HL-60 (cell line): ENCODE results near the gene MACROD2.

Experiments
- DNase-seq, 2 experiments: peaks; one replicate each; pipeline ENCODE4 v3.0.0-alpha.2; 2010 to 2020; ENCODE audit warnings: low read depth in 1 of 2, low spot score in 1 of 2
- H3K27ac ChIP-seq: fragments of 250-450 bp; sonication (Bioruptor Pico); replicated peaks from 2 replicates; pipeline ENCODE4 v1.5.1; 2020; ENCODE audit warnings: mild to moderate bottlenecking, moderate library complexity
- H3K27me3 ChIP-seq: fragments of 250-450 bp; sonication (Bioruptor Pico); 2 replicates; pipeline ENCODE4 v1.5.1; 2021; ENCODE audit warnings: mild to moderate bottlenecking, moderate library complexity; ENCODE audit not compliant: insufficient read depth, poor library complexity, severe bottlenecking
- H3K4me3 ChIP-seq: replicated peaks from 2 replicates; pipeline ENCODE4 v1.5.1; 2011; ENCODE audit warnings: mild to moderate bottlenecking, control low read depth, low read length; ENCODE audit not compliant: insufficient read depth
- GABPA ChIP-seq: IDR thresholded peaks from 2 replicates; pipeline ENCODE4 v1.6.1; 2012; ENCODE audit warnings: low read depth
- POLR2AphosphoS5 ChIP-seq: IDR thresholded peaks from 2 replicates; pipeline ENCODE4 v1.6.1; 2012; ENCODE audit warnings: low read depth
- SPI1 ChIP-seq: IDR thresholded peaks from 2 replicates; pipeline ENCODE4 v1.6.1; 2012; ENCODE audit warnings: low read depth, mild to moderate bottlenecking, borderline replicate concordance
- TF ChIP-seq, protein P1 (sequence below): IDR thresholded peaks from one replicate; pipeline ENCODE4 v1.5.1; 2011; ENCODE audit warnings: low read length, control low read depth, inconsistent platforms; ENCODE audit not compliant: insufficient read depth
- TF ChIP-seq, protein P2 (sequence below): IDR thresholded peaks from 2 replicates; pipeline ENCODE4 v1.6.1; 2012; ENCODE audit warnings: low read depth; ENCODE audit not compliant: insufficient replicate concordance

MACROD2 gene

DNA sequence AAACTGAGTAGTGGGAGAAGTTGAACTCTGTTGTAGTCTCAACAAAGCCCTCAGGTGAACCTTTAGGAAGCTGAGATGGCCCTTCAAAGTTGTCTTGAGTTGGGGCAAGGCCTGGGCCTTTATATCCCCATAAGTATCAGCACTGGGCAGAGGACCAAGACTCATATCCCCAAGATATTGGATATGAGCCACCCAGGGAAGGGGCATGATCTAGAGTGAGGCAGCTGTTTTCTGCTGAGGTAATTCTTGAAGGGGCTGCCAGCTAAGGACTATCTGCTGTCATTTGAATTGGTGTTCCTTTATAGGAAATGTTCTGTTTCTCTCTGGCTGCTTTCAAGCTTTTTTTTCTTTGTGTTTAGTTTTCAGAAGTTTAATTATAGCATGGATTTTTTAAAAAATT lies 482.8 kb downstream of the MACROD2 start:
- no peak overlapping the region for H3K27ac ChIP-seq
- no peaks in the 10 kb centered on the region for H3K27me3 ChIP-seq
- no peak overlapping the region for H3K4me3 ChIP-seq
- no peak for DNase-seq
- TF ChIP-seq, protein P1, sequence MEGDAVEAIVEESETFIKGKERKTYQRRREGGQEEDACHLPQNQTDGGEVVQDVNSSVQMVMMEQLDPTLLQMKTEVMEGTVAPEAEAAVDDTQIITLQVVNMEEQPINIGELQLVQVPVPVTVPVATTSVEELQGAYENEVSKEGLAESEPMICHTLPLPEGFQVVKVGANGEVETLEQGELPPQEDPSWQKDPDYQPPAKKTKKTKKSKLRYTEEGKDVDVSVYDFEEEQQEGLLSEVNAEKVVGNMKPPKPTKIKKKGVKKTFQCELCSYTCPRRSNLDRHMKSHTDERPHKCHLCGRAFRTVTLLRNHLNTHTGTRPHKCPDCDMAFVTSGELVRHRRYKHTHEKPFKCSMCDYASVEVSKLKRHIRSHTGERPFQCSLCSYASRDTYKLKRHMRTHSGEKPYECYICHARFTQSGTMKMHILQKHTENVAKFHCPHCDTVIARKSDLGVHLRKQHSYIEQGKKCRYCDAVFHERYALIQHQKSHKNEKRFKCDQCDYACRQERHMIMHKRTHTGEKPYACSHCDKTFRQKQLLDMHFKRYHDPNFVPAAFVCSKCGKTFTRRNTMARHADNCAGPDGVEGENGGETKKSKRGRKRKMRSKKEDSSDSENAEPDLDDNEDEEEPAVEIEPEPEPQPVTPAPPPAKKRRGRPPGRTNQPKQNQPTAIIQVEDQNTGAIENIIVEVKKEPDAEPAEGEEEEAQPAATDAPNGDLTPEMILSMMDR: no peak
- TF ChIP-seq GABPA (no peak), SPI1 (no peak), POLR2AphosphoS5 (no peak)
- TF ChIP-seq, protein P2, sequence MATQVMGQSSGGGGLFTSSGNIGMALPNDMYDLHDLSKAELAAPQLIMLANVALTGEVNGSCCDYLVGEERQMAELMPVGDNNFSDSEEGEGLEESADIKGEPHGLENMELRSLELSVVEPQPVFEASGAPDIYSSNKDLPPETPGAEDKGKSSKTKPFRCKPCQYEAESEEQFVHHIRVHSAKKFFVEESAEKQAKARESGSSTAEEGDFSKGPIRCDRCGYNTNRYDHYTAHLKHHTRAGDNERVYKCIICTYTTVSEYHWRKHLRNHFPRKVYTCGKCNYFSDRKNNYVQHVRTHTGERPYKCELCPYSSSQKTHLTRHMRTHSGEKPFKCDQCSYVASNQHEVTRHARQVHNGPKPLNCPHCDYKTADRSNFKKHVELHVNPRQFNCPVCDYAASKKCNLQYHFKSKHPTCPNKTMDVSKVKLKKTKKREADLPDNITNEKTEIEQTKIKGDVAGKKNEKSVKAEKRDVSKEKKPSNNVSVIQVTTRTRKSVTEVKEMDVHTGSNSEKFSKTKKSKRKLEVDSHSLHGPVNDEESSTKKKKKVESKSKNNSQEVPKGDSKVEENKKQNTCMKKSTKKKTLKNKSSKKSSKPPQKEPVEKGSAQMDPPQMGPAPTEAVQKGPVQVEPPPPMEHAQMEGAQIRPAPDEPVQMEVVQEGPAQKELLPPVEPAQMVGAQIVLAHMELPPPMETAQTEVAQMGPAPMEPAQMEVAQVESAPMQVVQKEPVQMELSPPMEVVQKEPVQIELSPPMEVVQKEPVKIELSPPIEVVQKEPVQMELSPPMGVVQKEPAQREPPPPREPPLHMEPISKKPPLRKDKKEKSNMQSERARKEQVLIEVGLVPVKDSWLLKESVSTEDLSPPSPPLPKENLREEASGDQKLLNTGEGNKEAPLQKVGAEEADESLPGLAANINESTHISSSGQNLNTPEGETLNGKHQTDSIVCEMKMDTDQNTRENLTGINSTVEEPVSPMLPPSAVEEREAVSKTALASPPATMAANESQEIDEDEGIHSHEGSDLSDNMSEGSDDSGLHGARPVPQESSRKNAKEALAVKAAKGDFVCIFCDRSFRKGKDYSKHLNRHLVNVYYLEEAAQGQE: no peak

DNA sequence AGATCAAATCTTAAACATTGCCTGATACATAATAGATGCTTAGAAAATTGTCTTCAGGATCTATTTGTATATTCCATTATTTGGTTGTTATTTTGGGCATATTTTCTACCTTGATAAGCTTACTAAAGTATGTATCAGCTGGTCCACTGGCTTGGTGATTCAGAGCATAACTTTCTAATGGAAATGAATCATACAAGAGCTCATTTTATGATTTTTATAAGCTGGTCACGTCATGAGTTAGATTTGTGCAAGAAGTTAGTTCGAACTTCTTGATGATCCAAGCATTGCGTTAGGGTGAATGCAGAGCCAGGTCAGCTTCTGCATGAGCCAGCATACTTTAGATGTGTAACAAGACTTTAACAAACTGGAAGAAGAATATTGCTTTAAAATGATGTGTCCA lies 486.5 kb downstream of the MACROD2 start:
- TF ChIP-seq SPI1 (no peak), GABPA (no peak), POLR2AphosphoS5 (no peak)
- TF ChIP-seq, protein P2: no peak
- TF ChIP-seq, protein P1: no peak
- Histone ChIP-seq H3K27me3 (no peaks in the 10 kb centered on the region), H3K4me3 (no peak overlapping the region), H3K27ac (no peak overlapping the region)
- DNase-seq: no peak

DNA sequence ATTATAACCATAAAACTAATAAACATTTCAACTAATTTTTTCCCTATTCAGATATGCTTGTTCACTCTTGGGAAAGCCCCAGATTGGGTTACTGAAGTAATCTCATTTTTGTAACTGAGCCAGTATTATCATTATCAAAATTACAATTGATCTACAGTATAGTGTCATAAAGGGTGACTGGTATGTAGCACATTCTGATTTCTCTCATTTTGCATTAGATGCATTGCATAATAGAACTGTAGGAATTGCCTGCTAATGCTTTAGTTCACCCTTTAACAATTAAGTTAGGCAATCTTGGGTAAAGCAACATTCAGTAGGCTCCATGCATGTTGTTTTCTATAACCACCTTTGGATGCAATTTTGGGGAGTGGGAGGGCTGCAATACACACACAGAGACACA lies 492.9 kb downstream of the MACROD2 start:
- TF ChIP-seq GABPA: no peak
- no peak for TF ChIP-seq POLR2AphosphoS5
- TF ChIP-seq, protein P2: no peak
- TF ChIP-seq, protein P1: no peak
- no peak for TF ChIP-seq SPI1
- DNase-seq: no peak

More for the DNA sequence above, 492.9 kb downstream of the MACROD2 start:
- Histone ChIP-seq H3K27me3 (peaks cover 3% of the 10 kb centered on the region), H3K27ac (no peak overlapping the region), H3K4me3 (no peak overlapping the region)
